NCI-H1092 (cell line): ENCODE measurements around the gene XNDC1N.

Source experiments
- DNase-seq: peaks from one replicate; lab custom pipeline; 2025; lab: John Stamatoyannopoulos, UW

Gene XNDC1N, protein sequence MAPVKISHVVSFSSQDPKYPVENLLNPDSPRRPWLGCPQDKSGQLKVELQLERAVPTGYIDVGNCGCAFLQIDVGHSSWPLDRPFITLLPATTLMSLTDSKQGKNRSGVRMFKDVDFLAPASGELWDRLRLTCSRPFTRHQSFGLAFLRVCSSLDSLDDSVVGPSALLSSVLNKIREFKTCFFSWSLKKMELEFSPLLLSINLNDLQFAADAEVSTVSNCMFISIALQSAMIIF

DNA sequence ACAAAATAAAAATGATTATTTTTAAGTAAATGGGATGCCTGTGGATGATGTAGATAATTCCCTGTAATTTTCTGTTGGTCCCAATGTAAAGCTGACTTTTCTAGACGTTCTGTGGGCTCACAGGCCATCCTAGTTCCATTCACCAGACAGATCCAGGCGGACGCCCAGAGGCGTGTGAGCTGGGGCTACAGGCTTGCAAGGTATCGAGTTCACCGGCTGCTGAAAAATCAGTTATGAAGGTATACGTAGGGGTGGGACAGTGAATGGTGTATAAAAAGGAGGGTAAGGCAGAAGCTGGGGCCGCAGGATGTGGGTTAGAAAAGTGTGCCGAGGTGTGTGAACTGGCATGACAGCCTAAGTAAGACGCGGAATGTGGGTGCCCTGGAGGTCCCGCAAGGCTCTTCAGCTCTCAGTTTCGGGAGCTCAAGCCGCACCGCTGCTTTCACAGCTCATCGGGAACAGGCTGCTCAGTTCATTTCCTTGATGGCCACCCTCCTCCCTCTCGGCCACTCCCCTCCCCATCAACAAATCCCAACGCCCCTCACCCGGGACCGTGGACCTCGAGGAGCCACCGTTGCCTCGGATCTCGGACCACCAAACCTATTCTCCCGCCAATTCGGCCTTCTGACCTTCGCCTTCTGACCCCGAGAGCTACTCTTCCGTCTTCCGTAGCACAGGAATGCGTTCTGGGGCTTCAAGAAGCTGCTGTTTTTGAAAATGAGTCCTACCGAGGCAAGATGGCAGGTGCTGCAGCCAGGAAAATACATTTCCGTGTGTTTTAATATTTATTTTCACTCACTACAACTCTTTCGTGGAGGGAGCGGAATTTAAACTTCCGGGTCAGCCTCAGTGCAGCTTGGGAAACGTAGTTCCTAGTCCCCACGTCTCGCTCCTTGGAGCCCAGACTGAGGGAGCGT, at the start of gene XNDC1N:
Gene XNDC1N, minus strand, starts transcription at position 775 of the 917 bp plus-strand sequence. CDS start 5,241 bp downstream, outside the sequence.
- DNase-seq: peak; percentile 97

DNA sequence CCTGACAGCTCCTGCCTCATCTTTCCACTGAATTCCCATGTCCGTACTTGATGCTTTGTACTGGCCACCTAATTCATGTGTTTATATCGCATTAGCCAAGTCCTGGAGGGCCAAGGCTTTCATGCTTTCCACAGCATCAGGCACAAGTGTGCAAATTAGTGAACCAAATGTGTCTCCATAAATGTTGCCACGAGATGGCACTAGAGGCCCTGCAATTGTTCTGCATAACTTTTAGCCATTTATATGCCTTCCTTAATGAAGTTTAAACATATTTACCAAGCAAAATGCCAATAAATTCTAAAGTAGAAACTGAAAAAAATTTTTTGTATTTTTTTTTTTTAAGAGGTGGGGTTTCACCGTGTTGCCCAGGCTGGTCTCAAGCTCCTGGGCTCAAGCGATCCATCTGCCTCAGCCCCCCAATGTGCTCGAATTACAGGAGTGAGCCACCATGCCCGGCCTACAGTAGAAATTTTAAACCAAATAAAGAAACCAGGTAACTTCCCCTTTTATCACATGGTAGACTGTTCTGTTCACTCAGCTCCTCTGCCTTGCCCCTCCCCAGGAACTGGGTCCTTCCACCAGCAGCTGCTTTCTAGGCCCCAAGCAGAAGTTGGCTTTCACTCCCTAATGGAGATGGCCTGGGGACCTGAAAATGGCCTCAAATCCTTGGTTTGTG, 49.5 kb upstream of the XNDC1N start:
- DNase-seq: peak; percentile 15

DNA sequence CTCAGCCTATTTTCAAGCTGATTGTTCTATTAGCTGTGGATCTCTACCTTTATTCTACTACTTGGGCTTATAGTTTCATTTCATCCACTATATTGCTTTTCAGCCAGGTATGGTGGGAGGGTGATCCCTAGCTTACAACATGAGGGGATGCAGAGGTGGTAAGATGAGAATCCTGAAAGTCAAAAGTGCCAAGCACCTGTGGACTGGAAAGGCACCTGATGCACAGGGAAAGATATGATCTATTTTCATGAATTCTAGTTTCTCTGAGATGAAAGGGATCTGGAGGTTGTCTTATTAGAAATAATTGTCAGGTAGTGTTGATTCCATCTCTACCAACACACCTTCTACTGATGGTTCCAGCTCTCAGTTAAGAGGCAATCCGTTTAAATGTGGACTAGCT, 48.7 kb upstream of the XNDC1N start:
- no peak for DNase-seq

DNA sequence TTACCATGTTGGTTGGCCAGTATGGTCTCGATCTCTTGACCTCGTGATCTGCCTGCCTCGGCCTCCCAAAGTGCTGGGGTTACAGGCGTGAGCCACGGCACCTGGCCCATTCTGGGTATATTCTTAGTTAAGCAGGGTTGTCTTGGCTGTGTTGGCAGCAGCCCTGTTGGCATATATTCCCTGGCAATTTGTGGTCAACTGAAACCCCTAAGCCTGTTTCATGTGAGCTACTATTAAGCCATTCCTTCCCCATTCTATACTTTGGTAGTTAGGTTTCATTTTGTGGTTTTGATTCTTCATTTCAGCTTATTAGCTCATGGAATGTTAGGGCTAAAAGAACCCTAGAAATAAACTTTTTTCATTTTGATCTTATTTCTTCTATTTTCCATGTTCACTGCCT, 48.2 kb upstream of the XNDC1N start:
- DNase-seq: no peak

DNA sequence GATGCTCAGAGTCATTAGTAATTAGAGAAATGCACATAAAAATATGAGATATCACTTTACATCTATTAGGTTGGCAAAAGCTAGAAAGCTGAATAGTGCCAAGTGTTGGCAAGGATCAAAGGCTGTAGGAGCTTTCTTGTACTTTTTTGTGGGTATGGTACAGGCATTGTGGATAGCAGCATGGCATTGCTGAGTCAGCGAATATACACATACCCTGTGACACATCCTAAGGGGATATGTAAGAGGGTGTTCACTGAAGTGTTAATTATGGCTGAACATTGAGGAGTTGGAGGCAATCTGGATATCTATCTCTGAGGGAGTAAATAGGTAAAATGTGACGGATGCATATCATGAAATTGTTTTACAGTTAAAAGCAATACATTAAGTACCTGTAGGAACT, 43.3 kb upstream of the XNDC1N start:
- no peak for DNase-seq

DNA sequence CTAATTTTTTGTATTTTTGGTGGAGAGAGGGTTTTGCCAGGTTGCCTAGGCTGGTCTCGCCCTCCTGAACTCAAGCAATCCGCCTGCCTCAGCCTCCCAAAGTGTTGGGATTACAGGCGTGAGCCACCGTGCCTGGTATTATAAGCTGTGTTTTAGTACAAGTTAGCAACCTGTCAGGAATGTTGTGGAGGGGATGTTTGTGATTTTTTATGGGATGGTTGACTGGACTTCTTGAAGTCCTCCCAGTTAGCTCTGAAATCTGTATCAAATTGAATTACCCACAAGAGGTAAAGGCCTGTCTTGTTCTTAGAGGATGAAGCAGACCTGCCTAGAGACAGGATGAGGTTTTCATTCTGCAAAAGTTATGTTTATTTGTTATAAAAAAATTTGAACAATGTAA, 36.2 kb upstream of the XNDC1N start:
- no peak for DNase-seq

DNA sequence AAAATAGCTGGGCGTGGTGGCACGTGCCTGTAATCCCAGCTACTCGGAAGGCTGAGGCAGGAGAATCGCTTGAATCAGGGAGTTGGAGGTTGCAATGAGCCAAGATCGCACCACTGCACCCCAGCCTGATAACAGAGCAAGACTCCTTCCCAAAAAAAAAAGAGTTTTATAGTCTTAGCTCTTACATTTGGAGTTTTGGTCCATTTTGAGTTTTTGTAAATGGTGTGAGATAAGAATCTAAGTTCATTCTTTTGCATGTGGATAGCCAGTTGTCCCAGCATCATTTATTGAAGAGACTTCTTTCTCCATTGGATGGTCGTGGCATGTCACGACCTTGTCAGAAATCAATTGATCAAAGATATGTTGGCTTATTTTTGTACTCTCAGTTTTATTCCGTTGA, 35.1 kb upstream of the XNDC1N start:
- no peak for DNase-seq

DNA sequence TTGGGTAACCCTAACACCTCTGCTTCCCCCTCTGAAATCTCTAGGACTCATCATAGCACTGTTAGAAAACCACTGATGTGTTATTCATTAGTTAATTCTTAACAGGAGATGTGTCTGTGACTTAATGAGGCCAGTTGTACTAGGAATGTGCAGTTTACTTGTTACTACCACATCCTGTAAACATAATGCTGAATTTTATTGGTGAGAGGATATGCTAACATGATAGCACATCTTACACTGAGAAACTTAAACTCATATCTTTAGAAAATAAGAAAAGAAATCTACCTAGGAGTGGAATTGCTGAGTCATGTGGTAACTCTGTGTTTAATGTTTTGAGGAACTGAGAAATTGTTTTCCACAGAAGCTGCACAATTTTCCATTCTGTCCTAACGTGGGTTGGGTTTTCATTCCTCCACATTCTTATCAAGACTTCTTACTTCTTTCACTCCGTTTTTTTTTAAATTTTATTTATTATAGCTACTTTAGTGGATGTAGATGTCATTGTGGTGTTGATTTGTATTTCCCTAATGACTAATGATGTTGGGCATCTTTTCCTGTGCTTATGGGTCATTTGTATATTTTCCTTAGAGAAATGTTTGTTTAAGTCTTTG, 34.1 kb upstream of the XNDC1N start:
- no peak for DNase-seq

DNA sequence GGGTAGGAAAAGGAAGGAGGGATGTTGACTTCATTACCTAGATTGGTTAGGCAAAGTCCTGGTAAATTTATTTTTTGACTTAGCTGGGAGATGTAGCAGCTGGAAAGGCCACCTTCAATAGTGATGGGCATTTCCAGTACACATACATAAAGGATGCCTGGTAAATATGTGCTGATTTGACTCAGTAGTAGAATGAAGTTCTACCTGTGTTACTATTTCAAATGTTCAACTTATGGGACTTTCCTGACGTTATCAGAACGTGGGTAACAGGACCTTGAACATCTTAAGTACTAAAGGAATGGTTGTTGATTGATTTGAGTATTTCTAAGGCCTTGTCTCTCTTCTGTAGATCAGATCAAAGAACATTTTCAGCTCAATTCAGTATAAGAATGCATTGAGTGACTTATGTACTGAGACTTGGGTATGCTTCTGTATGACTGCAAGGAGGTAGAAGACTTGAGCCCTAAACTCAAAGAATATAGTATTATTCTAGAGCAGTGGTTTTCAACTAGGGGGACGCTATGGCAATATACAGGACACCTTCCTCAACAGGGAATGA, 27.6 kb upstream of the XNDC1N start:
- no peak for DNase-seq

DNA sequence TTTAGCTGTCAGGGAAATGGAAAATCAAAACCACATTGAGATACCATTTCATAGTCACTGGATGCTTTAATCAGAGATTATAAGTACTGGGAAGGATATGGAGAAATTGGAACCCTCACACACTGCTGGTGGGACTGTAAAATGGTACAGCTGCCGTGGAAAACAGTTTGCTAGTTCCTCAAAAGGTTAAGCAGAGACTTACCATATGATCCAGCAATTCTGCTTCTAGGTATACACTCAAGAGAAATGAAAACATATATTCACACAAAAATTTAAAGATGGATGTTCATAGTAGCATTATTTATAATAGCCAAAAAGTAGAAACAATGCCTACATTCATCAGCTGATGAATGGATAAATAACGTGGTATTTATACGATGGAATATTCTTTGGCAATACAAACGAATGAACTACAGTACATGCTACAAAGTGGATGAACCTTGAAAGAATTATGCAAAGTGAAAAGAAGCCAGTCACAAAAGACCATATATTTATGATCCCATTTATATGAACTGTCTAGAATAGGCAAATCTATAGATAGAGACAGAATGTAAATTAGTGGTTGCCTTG, 23.4 kb upstream of the XNDC1N start:
- DNase-seq: no peak

DNA sequence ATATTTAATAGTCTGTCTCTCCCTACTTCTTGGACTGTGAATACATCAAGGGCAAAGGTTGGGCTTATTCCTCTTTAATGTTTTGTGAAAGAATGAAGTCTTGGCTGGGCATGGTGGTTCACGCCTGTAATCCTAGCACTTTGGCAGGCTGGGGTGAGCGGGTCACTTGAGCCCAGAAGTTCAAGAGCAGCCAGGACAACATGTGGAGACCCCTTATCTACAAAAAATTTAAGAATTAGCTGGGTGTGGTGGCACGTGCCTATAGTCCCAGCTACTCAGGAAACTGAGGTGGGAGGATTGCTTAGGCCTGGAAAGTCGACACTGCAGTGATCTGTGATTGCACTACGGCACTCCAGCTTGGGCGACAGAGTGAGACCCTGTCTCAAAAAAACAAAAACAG, 20.6 kb upstream of the XNDC1N start:
- no peak for DNase-seq

DNA sequence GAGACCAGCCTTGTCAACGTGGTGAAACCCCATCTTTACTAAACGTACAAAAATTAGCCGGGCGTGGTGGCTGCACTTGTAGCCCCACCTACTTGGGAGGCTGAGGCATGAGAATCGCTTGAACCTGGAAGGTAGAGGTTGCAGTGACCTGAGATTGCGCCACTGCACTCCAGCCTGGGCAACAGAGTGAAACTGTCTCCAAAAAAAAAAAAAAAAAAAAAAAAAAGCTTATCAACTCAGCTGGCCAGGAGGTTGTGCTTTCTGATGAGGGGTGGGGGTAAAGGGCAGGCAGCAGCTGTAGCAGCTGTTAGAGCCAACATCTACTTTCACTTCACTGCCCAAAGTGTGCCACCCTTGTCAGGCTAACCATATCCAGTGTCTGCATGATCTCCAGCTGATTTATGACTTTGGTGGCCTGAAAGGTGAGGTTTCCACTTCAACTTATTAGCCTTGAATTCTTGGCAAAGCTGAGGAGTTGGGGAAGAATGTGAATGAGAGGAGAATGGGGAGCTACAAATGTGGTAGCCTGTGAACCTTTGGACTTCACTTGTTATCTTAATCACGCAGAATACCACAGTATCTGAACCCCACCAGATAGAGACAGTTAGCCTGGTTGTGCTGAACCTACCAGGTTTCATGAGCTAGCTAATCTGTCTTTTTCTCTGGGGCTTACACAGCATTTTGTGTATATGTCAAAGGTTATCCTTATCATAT, 20.1 kb upstream of the XNDC1N start:
- no peak for DNase-seq

DNA sequence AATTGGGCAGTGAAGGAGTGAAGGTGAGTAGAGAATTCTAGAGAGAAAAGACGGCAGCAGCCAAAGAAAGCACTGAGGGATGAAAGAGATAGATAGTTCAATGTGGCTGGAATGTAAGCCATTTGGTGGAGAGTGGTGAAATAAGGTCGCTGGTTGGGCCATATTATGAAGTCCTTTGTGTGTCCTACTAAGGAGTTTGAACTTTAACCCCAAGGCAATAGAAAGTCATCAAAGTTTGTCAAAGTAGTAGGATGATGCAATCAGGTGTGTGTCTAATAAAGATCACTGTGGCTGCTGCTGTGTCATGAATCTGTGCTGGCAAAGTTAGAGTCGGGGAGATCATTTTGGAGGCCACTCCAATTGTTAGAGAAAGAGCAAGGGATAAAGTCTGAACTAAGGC, 19.1 kb upstream of the XNDC1N start:
- DNase-seq: no peak

DNA sequence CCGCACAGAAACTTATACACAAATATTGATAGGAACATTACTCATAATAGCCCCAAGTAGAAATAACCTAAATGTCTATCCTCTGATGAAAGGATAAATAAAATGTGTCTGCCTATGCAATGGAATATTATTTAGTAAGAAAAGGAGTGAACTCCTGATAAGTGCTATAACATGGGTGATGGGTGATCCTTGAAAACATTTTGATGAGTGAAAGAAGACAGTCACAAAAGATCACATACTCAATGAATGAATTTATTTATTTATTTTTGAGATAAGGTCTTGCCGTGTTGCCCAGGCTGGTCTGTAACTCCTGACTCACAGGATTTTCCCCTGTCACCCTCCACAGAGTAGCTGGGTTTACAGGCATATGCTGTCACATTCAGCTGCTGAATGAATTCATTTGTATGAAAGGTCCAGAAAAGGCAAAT, 17.8 kb upstream of the XNDC1N start:
- no peak for DNase-seq

DNA sequence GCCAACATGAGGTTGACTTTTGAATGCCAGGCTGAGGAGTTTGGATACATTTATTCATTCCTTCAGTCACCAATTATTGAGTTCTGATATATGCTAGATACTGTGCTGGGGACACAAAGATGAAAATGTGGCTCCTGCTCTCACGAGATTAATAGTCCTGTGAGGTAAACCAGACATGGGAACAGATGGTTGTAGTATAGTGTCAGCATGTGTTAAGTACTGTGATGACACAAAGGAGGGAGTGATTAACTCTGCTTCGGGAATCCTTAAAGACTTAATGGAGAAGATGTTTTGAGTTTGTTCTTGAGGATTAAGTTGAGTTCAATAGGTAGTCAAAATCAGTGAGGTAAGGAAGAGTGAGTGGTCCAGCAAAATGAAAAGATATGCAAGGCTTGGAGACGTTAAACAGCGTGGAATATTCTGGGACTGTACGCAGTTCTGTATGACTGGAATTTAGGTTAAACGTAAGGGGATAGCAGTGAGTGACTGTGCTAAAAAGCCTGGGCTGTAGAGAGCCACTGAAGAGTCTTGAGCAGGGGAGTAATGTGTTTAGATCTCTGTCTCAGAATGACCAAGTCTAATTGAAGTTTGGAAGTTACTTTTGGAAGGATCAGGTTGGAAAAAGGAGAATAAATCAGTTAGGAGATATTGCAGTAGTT, 12.3 kb upstream of the XNDC1N start:
- DNase-seq: no peak

DNA sequence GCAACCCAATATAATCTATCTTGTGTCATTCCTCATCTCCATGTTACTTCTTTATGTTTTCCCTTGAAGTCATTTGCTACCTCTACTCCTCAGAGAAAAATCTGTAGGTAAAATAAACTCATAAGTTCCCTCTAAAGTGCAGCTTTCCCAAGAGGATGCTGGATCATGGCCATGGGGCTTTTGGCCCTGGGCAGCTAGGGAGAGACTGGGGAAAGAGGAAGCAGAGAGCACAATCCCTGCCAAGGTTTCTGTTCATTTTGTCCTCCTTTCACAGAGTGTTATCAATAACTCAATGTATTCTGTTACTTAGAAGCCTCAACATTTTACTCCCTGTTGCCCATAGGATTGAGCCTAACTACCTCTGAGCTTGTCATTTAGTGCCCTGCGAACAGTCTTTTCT, 9.4 kb upstream of the XNDC1N start:
- no peak for DNase-seq

DNA sequence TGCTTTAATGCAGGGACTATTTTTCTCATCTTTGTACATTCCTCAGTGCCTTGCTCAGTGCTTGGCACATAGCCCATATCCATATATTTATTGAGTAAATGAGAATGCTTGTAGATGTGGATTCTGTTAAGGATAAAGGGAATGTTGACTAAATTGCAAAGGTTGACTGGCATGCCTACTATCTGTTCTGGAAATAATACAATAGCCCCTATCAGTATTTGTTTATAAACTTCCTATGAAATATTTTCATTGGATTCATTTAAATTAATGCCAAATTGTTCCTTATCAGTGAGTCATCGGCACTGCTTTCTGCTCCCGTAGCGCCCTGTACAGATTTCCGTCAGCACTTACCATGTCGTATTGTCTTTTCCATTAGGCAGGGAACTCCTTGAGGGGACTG, 8.4 kb upstream of the XNDC1N start:
- no peak for DNase-seq

DNA sequence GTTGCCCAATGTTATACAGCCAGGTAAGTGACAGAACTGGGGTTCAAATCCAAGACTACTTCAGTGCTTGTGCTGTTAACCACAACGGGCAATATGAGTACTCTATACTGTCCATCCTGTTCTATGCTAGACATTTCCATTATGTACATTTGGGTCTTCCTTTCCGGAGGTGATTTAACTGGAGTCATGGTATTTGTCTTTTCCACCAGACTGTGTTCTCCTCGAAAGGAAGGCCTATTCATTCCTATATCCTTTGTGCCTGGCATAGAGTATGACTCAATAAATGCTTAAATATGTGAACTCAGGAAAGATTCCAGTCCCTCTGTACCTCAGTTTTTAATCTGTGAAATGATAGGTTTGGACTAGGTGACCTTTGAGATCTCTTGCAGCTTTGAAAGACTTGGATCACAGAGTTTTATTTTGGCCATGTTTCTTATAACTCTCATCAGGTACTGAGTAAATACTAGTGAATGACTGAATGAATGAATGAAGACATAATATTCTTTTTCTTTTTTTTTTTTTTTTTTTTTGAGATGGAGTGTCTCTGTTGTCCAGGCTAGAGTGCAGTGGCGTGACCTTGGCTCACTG, 7.0 kb upstream of the XNDC1N start:
- no peak for DNase-seq

DNA sequence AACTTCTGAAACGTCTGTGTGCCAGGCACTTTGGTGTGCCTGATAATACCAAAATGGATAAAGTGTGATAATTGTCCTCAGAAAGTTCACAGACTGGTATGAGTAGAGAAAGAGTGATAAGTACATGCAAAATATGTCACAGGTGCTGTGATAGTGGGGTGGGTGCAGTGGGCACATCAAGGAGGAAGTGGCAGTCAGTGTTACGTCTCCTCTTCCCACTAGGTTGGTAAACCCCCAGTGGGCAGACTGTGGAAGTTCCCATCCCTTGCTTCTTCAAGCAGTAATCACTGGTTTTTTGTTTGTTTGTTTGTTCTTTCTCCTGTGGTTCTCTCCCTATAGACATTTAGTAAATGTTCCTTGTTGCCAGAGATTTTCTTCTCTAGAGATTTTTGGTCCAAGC, 5.8 kb upstream of the XNDC1N start:
- no peak for DNase-seq
